Sigmoid colon (tissue), 7 donors: Measurements from ENCODE around the gene FGF10. TPM values are rescaled to one million over a fixed set of nuclear protein-coding genes. Genes with fewer than 3 reads are reported as not detected.
A peak's percentile ranks its signal among the peaks of the same experiment; 100 is the strongest.

ENCODE experiments used
- DNase-seq: peaks from one replicate; pipeline ENCODE4 v3.0.0-alpha.2; 2019
- H3K27ac ChIP-seq, 4 donors: fragments of 200-600 bp; sonication (generic); one replicate each; pipeline ENCODE4 v1.5.1; 2016 to 2019; ENCODE audit warnings: mild to moderate bottlenecking in 1 of 4
- H3K27me3 ChIP-seq, 3 donors: fragments of 200-600 bp; sonication (generic); one replicate each; pipeline ENCODE4 v1.5.1; 2019; ENCODE audit warnings: mild to moderate bottlenecking in 1 of 3
- H3K36me3 ChIP-seq, 4 donors: fragments of 200-600 bp; sonication (generic); one replicate each; pipeline ENCODE4 v1.5.1; 2016 to 2019
- H3K4me1 ChIP-seq, 4 donors: fragments of 200-600 bp; sonication (generic); one replicate each; pipeline ENCODE4 v1.5.1; 2017 to 2019
- H3K4me3 ChIP-seq, 4 donors: fragments of 200-600 bp; sonication (generic); one replicate each; pipeline ENCODE4 v1.5.1; 2017 to 2019; ENCODE audit warnings: mild to moderate bottlenecking in 2 of 4, moderate library complexity in 1 of 4
- H3K9me3 ChIP-seq, 4 donors: fragments of 200-600 bp in 3 of 4; sonication (generic) in 3 of 4; one replicate each; pipeline versions ENCODE4 v1.5.1 to v1.6.1; 2013 to 2019
- CTCF ChIP-seq, 4 experiments: fragments of 450-650 bp in 3 of 4; fragments of 200-600 bp in 1 of 4; IDR thresholded peaks; one replicate each; pipeline ENCODE4 v1.5.1; 2016 to 2019; ENCODE audit warnings: antibody characterized with exemption in 4 of 4, mild to moderate bottlenecking in 3 of 4, moderate library complexity in 2 of 4
- EP300 ChIP-seq, 4 donors: sonication (generic); formaldehyde crosslinking; IDR thresholded peaks; one replicate each; pipeline ENCODE4 v1.6.1; 2017; ENCODE audit warnings: antibody characterized with exemption in 4 of 4
- POLR2A ChIP-seq, 2 donors: fragments of 450-650 bp; IDR thresholded peaks; one replicate each; pipeline ENCODE4 v1.6.1; 2016; ENCODE audit warnings: antibody characterized with exemption in 2 of 2, mild to moderate bottlenecking in 2 of 2, moderate library complexity in 2 of 2
- POLR2AphosphoS5 ChIP-seq, 4 donors: sonication (generic); formaldehyde crosslinking; IDR thresholded peaks; one replicate each; pipeline ENCODE4 v1.6.1; 2017; ENCODE audit warnings: antibody characterized with exemption in 4 of 4
- WGBS, 2 donors: extraction: QIAGEN DNeasy Blood & Tissue Kit; methylation state at CpG; one replicate each; pipeline ENCODE4 v1.1.7; 2013; 5-methylcytosine and 5-hydroxymethylcytosine counted together
- intact Hi-C: fragments of 100-400 bp; cut with DNase I; formaldehyde crosslinking; loops from one replicate; pipeline ENCODE4 v1.15.1; 2023
- polyA plus RNA-seq, 3 donors: library from polyadenylated mRNA; stranded (reverse); fragments of 200-250 nt; gene quantifications; one replicate each; pipeline ENCODE4 v1.2.3, GENCODE V29; 2013
- total RNA-seq, 4 donors: library from RNA; depleted of rRNA; stranded (reverse); fragments of >200 nt; gene quantifications; one replicate each; pipeline ENCODE4 v1.1.0, GENCODE V29; 2016
- donor health status: healthy with polysubstance abuse.
- donor health status: Bipolar disorder and iron deficiency.
- donor health status: healthy.

The FGF10 gene
- total and polyA plus RNA-seq, 7 donors = 0.92 to 44.9 (median 25.8) TPM

- WGBS, 2 donors = 90 to 96% methylated on average over 2 of the region's 2 CpGs
- intact Hi-C loops = no loop called here
Observed at GRCh38 chr5:44364097-44364496, 25.1 kb downstream of the FGF10 start.

GRCh38 chr5:44361342-44362001 lies 27.7 kb downstream of the FGF10 start:
- intact Hi-C loops = no loop called here
- Histone ChIP-seq H3K4me1 (peaks cover 0 to 49% (median 21%) of the 10 kb centered on the region in 4 donors), H3K9me3 (no peaks in the 10 kb centered on the region), H3K4me3 (no peak overlapping the region), H3K27me3 (no peaks in the 10 kb centered on the region), H3K27ac (no peak overlapping the region), H3K36me3 (no peaks in the 10 kb centered on the region)
- TF ChIP-seq POLR2AphosphoS5 (IDR thresholded peaks at IDR 0.05) = no peak
- TF ChIP-seq EP300 (IDR thresholded peaks at IDR 0.05) = no peak
- no peak for TF ChIP-seq CTCF (IDR thresholded peaks at IDR 0.05)
- TF ChIP-seq POLR2A (IDR thresholded peaks at IDR 0.05) = no peak
- DNase-seq = no peak
- 85 to 90% methylated on average over 1 of the region's 1 CpG for WGBS, 2 donors

More at GRCh38 chr5:44364097-44364496, 25.1 kb downstream of the FGF10 start:
- no peak for TF ChIP-seq POLR2AphosphoS5 (IDR thresholded peaks at IDR 0.05)
- TF ChIP-seq CTCF (IDR thresholded peaks at IDR 0.05) = no peak
- no peak for TF ChIP-seq POLR2A (IDR thresholded peaks at IDR 0.05)
- no peak for TF ChIP-seq EP300 (IDR thresholded peaks at IDR 0.05)
- no peak for DNase-seq
- no peaks in the 10 kb centered on the region for H3K36me3 ChIP-seq
- H3K27ac ChIP-seq = no peak overlapping the region
- no peaks in the 10 kb centered on the region for H3K9me3 ChIP-seq
- H3K27me3 ChIP-seq = no peaks in the 10 kb centered on the region
- H3K4me3 ChIP-seq = no peak overlapping the region
- H3K4me1 ChIP-seq = peaks cover 0 to 38% (median 22%) of the 10 kb centered on the region in 4 donors

- DNase-seq = no peak
- Histone ChIP-seq H3K36me3 (no peaks in the 10 kb centered on the region), H3K9me3 (no peaks in the 10 kb centered on the region), H3K27me3 (no peaks in the 10 kb centered on the region), H3K4me1 (peaks cover 0 to 49% (median 25%) of the 10 kb centered on the region in 4 donors), H3K27ac (no peak overlapping the region), H3K4me3 (no peak overlapping the region)
- intact Hi-C loops = no loop called here
- TF ChIP-seq POLR2A (IDR thresholded peaks at IDR 0.05) (no peak), POLR2AphosphoS5 (IDR thresholded peaks at IDR 0.05) (no peak), CTCF (IDR thresholded peaks at IDR 0.05) (no peak), EP300 (IDR thresholded peaks at IDR 0.05) (no peak)
Observed at GRCh38 chr5:44360919-44361318, 28.3 kb downstream of the FGF10 start.

- no peaks in the 10 kb centered on the region for H3K36me3 ChIP-seq
- no peak for TF ChIP-seq EP300 (IDR thresholded peaks at IDR 0.05)
- TF ChIP-seq POLR2A (IDR thresholded peaks at IDR 0.05) = no peak
- TF ChIP-seq POLR2AphosphoS5 (IDR thresholded peaks at IDR 0.05) = no peak
- no peak for TF ChIP-seq CTCF (IDR thresholded peaks at IDR 0.05)
- H3K4me1 ChIP-seq = peaks cover 0 to 64% (median 30%) of the 10 kb centered on the region in 4 donors
- no peak for DNase-seq
- H3K27ac ChIP-seq = peak overlapping the region in 2 of 4 donors; percentile 23 to 64
- intact Hi-C loops = no loop called here
- no peak overlapping the region for H3K4me3 ChIP-seq
- H3K9me3 ChIP-seq = no peaks in the 10 kb centered on the region
- 85 to 86% methylated on average over 2 of the region's 2 CpGs for WGBS, 2 donors
- no peaks in the 10 kb centered on the region for H3K27me3 ChIP-seq
Observed at GRCh38 chr5:44358421-44358820, 30.8 kb downstream of the FGF10 start.
